ENCODE data around the gene MAPK8IP1. TPM values are rescaled to one million over a fixed set of nuclear protein-coding genes. Genes with fewer than 3 reads are reported as not detected.

Gene MAPK8IP1
- total RNA-seq, 4 donors from 2014 or later, result 9.5 to 25.1 (median 17.4) TPM

- intact Hi-C loops (cut with DNase I), result loop anchor here (10.0 kb wide), 1 partner anchor 105 kb away; the partner anchor contains the start of gene SLC35C1
- Histone ChIP-seq H3K27ac (no peak overlapping the region), H3K27me3 (no peaks in the 10 kb centered on the region), H3K9me3 (no peaks in the 10 kb centered on the region), H3K4me1 (no peaks in the 10 kb centered on the region), H3K36me3 (peaks cover 25 to 38% of the 10 kb centered on the region in 2 donors), H3K4me3 (replicated peaks in 1 of 3) (no peak overlapping the region)
- no peak for DNase-seq
- TF ChIP-seq POLR2A (IDR thresholded peaks at IDR 0.05) (no peak), CTCF (IDR thresholded peaks at IDR 0.05) (no peak)
- 88 to 90% methylated on average over 17 to 27 of the region's 32 CpGs for WGBS, 2 donors
Measured at GRCh38 chr11:45909594-45910475, 24.4 kb downstream of the MAPK8IP1 start.

DNA sequence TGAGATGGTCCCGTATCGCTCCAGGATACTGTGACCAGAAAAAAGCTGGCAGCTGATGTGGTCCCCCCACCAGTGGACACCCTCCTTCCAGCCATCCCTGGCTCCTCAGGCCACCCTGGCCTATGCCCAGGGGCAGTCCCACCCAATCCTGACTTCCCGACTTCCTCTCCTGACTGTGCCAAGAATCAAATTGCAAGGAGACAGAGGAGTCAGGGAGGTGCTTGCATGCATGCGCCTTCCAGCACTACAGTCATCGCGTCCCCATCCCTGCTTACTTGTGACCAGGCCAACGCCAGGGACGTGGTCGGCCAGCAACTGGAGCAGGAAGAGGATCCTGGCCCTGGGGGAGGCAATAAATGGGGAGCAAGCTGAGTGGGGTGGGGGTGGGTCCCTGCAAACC is 25.2 kb downstream of the MAPK8IP1 start:
- Histone ChIP-seq H3K9me3 (no peaks in the 10 kb centered on the region), H3K4me3 (replicated peaks in 1 of 3) (no peak overlapping the region), H3K27me3 (no peaks in the 10 kb centered on the region), H3K36me3 (peaks cover 25 to 38% of the 10 kb centered on the region in 2 donors), H3K27ac (no peak overlapping the region), H3K4me1 (no peaks in the 10 kb centered on the region)
- no peak for DNase-seq
- intact Hi-C loops (cut with DNase I), result loop anchor here (10.0 kb wide), 1 partner anchor 106 kb away; the partner anchor contains the start of gene SLC35C1
- no peak for TF ChIP-seq CTCF (IDR thresholded peaks at IDR 0.05)
- no peak for TF ChIP-seq POLR2A (IDR thresholded peaks at IDR 0.05)
- WGBS, 2 donors, result 88 to 91% methylated on average over 6 to 9 of the region's 9 CpGs

- DNase-seq, result no peak
- Histone ChIP-seq H3K27me3 (no peaks in the 10 kb centered on the region), H3K27ac (no peak overlapping the region), H3K36me3 (peaks cover 25 to 38% of the 10 kb centered on the region in 2 donors), H3K4me1 (peaks cover 9 to 13% of the 10 kb centered on the region in 2 donors), H3K4me3 (replicated peaks in 1 of 3) (no peak overlapping the region), H3K9me3 (no peaks in the 10 kb centered on the region)
- intact Hi-C loops (cut with DNase I), result loop anchor here (10.0 kb wide), 1 partner anchor 109 kb away; the partner anchor contains the start of gene SLC35C1
- WGBS, 2 donors, result 93 to 96% methylated on average over 18 to 19 of the region's 19 CpGs
- TF ChIP-seq CTCF (IDR thresholded peaks at IDR 0.05) (no peak), POLR2A (IDR thresholded peaks at IDR 0.05) (no peak)
Measured at GRCh38 chr11:45913514-45913913, 28.1 kb downstream of the MAPK8IP1 start.

GRCh38 chr11:45913942-45914635 is 28.6 kb downstream of the MAPK8IP1 start:
- Histone ChIP-seq H3K27me3 (no peaks in the 10 kb centered on the region), H3K4me3 (replicated peaks in 1 of 3) (no peak overlapping the region), H3K9me3 (no peaks in the 10 kb centered on the region), H3K27ac (no peak overlapping the region), H3K36me3 (peaks cover 25 to 38% of the 10 kb centered on the region in 2 donors), H3K4me1 (peaks cover 12 to 13% of the 10 kb centered on the region in 2 donors)
- 89 to 91% methylated on average over 5 to 18 of the region's 22 CpGs for WGBS, 2 donors
- no peak for DNase-seq
- intact Hi-C loops (cut with DNase I), result loop anchor here (10.0 kb wide), 1 partner anchor 109 kb away; the partner anchor contains the start of gene SLC35C1
- TF ChIP-seq CTCF (IDR thresholded peaks at IDR 0.05), result no peak
- no peak for TF ChIP-seq POLR2A (IDR thresholded peaks at IDR 0.05)

Measured in thyroid gland (tissue), 4 donors.